Heart left ventricle (tissue), 16 donors: Measurements from ENCODE around the gene FANCG. TPM values are rescaled to one million over a fixed set of nuclear protein-coding genes. Genes with fewer than 3 reads are reported as not detected.

Source experiments
- ATAC-seq, 4 donors: fragments of 200-7000 bp; cut with Tn5 transposase; one replicate each; pipeline ENCODE4 v1.9.1; 2020 to 2022; ENCODE audit warnings: moderate library complexity in 4 of 4, mild to moderate bottlenecking in 3 of 4, moderate number of reproducible peaks in 1 of 4
- DNase-seq, 5 donors: peaks; one replicate each; pipeline ENCODE4 v3.0.0-alpha.2; 2020
- H3K27ac ChIP-seq, 12 donors: fragments of 200-600 bp; sonication (generic) in 4 of 12; one replicate each; pipeline versions ENCODE4 v1.5.0 to v1.8.0; 2016 to 2022; ENCODE audit warnings: mild to moderate bottlenecking in 2 of 12
- H3K27me3 ChIP-seq, 9 donors: fragments of 200-600 bp; sonication (generic) in 2 of 9; one replicate each; pipeline versions ENCODE4 v1.5.1 to v1.8.0; 2016 to 2022; ENCODE audit warnings: mild to moderate bottlenecking in 3 of 9
- H3K36me3 ChIP-seq, 9 donors: fragments of 200-600 bp; sonication (generic) in 2 of 9; one replicate each; pipeline versions ENCODE4 v1.5.0 to v1.8.0; 2018 to 2022; ENCODE audit warnings: mild to moderate bottlenecking in 2 of 9
- H3K4me1 ChIP-seq, 12 donors: fragments of 200-600 bp; sonication (generic) in 4 of 12; one replicate each; pipeline versions ENCODE4 v1.5.0 to v1.8.0; 2016 to 2022; ENCODE audit warnings: mild to moderate bottlenecking in 3 of 12
- H3K4me3 ChIP-seq, 12 donors: fragments of 200-600 bp; sonication (generic) in 4 of 12; one replicate each; pipeline versions ENCODE4 v1.5.0 to v1.8.0; 2017 to 2022; ENCODE audit warnings: mild to moderate bottlenecking in 9 of 12, moderate library complexity in 4 of 12
- H3K9me3 ChIP-seq, 12 donors: fragments of 200-600 bp; sonication (generic) in 4 of 12; one replicate each; pipeline versions ENCODE4 v1.5.0 to v1.8.0; 2016 to 2022; ENCODE audit warnings: mild to moderate bottlenecking in 1 of 12
- CTCF ChIP-seq, 12 donors: fragments of 200-600 bp; sonication (generic) in 4 of 12; IDR thresholded peaks; one replicate each; pipeline versions ENCODE4 v1.5.0 to v1.8.0; 2018 to 2022; ENCODE audit warnings: antibody characterized with exemption in 12 of 12, mild to moderate bottlenecking in 5 of 12
- POLR2A ChIP-seq, 2 donors: fragments of 450-650 bp; IDR thresholded peaks; one replicate each; pipeline ENCODE4 v1.6.1; 2017; ENCODE audit warnings: antibody characterized with exemption in 2 of 2, mild to moderate bottlenecking in 2 of 2, moderate library complexity in 2 of 2
- WGBS, 4 donors: extraction: QIAGEN DNeasy Blood & Tissue Kit in 2 of 4; methylation state at CpG; one replicate each; pipeline versions ENCODE4 v1.1.5 to v1.1.7; 2013 to 2018; 5-methylcytosine and 5-hydroxymethylcytosine counted together
- intact Hi-C, 10 donors: fragments of 100-400 bp; cut with DNase I; formaldehyde crosslinking; loops; one replicate each; pipeline versions ENCODE4 v1.11.1 to v1.14.2; 2022
- polyA plus RNA-seq, 2 donors: library from polyadenylated mRNA; stranded (reverse); fragments of 200-250 nt; gene quantifications; one replicate each; pipeline ENCODE4 v1.2.3, GENCODE V29; 2013
- total RNA-seq, 9 donors: library from RNA; depleted of rRNA in 2 of 9; stranded (reverse); fragments of >200 nt in 2 of 9; fragmentation: NEBNext Ultra II Directional in 3 of 9; extraction: Animal tissue kit (Norgen Biotek cat#: 25700) in 3 of 9; gene quantifications; one replicate each; pipeline versions ENCODE4 v1.1.0 to v1.2.4, GENCODE V29; 2016 to 2023
- donor health status: ischemic (EF 13 %, LVEDD 7.1; RV severe dilation, severe dysfunction).
- donor health status: healthy with polysubstance abuse.
- donor health status: DM: no; HTN: yes; CAD: no.
- donor health status: DM: no; HTN: no; CAD: no.
- donor health status: ischemic (EF 25% LVEDD 6.9; RV normal size, moderate dysfunction).
- donor health status: ischemic (EF 25% LVEDD 5.7; RV mildly dilated, moderate dysfunction).
- donor health status: healthy.
- donor health status: DM: yes; HTN: yes; CAD: no.
- donor health status: ischemic (EF 35%, LVEDD 5.7; RV mildly dilated, moderate dysfunction).
- donor health status: nonischemic (EF 11% LVEDD 7.7; RV severe dilation, severe dysfunction).
- donor health status: DM: yes; HTN: yes; CAD: no.
- donor health status: PGD.
- donor health status: ischemic (EF 29% LVEDD 5.4; RV normal size, mild dysfunction).
- donor health status: nonischemic (EF 23%, LVEDD 6.1; RV moderate dilation, normal function).

The FANCG gene
- total and polyA plus RNA-seq, 11 donors, result 0.71 to 11.8 (median 2.9) TPM

DNA sequence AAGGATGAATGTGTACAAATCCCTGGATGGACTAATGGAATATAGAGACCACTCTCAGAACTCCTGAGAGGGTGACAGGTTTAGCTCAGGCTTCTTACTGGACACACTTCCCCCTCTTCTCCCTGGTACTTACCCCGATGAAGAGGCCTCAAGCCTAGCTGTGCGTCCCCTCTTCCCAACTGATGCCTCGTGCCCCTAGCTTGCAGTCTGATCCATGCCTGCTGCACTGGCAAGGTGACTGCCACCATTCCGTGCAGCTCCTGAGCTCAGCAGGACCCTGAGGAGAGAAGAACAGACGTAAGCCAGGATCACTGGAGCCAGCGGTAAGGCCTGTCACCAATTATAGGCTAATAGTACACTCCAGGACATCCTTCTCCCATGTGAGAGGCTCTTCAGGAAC, 28.7 kb upstream of the FANCG start:
- H3K36me3 ChIP-seq, result peaks cover 0 to 49% (median 44%) of the 10 kb centered on the region in 9 donors
- no peaks in the 10 kb centered on the region for H3K27me3 ChIP-seq
- H3K9me3 ChIP-seq, result no peaks in the 10 kb centered on the region
- 91 to 95% (median 93%) methylated on average over 6 of the region's 6 CpGs for WGBS, 4 donors
- no peak overlapping the region for H3K4me3 ChIP-seq
- DNase-seq (no peak), ATAC-seq (no peak)
- peaks cover 3 to 44% (median 33%) of the 10 kb centered on the region in 12 donors for H3K4me1 ChIP-seq
- H3K27ac ChIP-seq, result no peak overlapping the region
- intact Hi-C loops, result no loop called here
- TF ChIP-seq CTCF (IDR thresholded peaks at IDR 0.05) (no peak), POLR2A (IDR thresholded peaks at IDR 0.05) (no peak)

DNA sequence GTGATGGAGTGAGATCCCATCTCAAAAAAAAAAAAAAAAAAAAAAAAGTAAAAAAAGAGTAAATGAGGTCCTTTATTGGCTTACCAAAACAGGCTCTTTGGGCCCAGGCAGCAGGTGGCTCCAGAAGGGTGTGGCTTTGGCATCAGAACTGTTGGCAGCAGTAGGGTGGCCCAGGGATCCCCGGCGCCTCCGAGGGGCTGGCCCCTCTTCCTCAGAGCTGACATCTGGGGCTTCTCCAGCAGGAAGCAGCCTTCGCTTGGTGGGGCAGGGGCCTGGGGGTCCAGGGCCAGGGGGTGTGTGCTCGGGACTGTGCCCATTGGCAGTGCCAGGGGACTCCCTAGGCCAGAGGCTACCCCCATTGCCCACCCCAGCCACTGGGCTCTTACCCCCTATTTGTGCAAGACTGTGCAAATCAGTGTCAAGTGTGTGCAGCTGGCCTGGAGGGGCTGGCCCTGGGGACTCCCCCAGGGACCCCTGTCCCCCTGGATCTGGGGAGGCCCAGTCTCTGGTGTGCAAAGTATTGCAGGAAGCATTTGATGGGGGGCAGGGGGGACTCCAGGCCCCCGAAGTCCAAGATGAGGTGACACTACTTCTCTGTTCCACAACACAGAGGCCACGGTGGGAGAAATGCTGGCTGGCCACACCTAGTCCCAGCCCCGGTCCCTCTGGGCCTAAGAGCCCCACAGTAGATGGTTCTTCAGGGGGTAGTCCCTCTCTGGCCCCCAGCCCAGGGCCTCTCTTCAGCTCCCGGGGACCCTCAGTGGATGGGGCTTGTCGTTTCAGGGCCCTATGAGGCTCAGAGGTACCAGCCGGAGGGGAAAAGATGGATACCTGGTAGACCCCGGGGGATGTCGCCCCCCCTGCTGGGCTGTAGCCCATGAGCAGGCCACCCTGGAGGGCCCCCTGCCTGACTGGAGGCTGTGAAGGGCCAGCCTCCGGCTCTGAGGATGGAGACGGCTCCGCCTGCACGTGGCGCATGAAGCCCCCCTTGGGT, 27.9 kb upstream of the FANCG start:
- H3K4me3 ChIP-seq, result no peak overlapping the region
- 78 to 87% (median 82%) methylated on average over 14 to 18 of the region's 18 CpGs for WGBS, 4 donors
- no peaks in the 10 kb centered on the region for H3K9me3 ChIP-seq
- peaks cover 0 to 49% (median 44%) of the 10 kb centered on the region in 9 donors for H3K36me3 ChIP-seq
- no peak overlapping the region for H3K27ac ChIP-seq
- H3K27me3 ChIP-seq, result no peaks in the 10 kb centered on the region
- TF ChIP-seq CTCF (IDR thresholded peaks at IDR 0.05), result no peak
- H3K4me1 ChIP-seq, result peaks cover 3 to 38% (median 30%) of the 10 kb centered on the region in 12 donors
- DNase-seq (no peak), ATAC-seq (no peak)
- intact Hi-C loops, result no loop called here

DNA sequence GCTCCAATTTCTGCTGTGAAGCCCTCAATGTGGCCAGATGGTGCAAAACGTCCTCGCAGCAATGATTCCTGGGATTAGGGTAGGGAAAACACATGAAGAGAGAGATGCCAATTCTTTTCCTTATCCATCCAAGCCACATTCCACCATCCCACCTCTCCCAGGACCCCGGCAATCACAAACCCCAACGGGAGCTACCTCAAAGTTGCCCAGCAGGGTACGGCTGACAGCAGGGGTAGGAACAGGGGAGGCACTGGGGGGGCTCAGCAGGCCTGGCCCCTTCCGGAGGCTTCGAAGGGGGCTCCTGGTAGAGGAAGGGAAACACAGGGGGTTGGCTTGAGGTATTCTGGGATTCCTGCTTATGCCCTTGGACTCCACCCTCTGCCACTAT, 26.6 kb upstream of the FANCG start:
- 89 to 95% (median 90%) methylated on average over 7 of the region's 7 CpGs for WGBS, 4 donors

More for the DNA sequence above, 26.6 kb upstream of the FANCG start:
- Histone ChIP-seq H3K4me3 (no peak overlapping the region), H3K4me1 (peaks cover 0 to 41% (median 33%) of the 10 kb centered on the region in 12 donors), H3K27me3 (no peaks in the 10 kb centered on the region), H3K36me3 (peaks cover 0 to 51% (median 47%) of the 10 kb centered on the region in 9 donors), H3K9me3 (no peaks in the 10 kb centered on the region), H3K27ac (no peak overlapping the region)
- TF ChIP-seq POLR2A (IDR thresholded peaks at IDR 0.05) (no peak), CTCF (IDR thresholded peaks at IDR 0.05) (no peak)
- intact Hi-C loops, result no loop called here
- ATAC-seq (no peak), DNase-seq (no peak)
